ENCODE results near the gene RABGEF1. TPM values are rescaled to one million over a fixed set of nuclear protein-coding genes. Genes with fewer than 3 reads are reported as not detected.

The RABGEF1 gene
- total and polyA plus RNA-seq, 9 of the 15 experiments (the other 6 are each of a cell fraction or from before 2014, with no cell fraction given): 7.0 to 29.3 (median 20.5) TPM

GRCh38 chr7:66844552-66845378 lies 104.2 kb downstream of the RABGEF1 start (continued):
- TF ChIP-seq PHF20 (IDR thresholded peaks at IDR 0.05; ENCODE audit: partially characterized antibody) (peak; percentile 99), ZNF830 (CRISPR knock-in tag; IDR thresholded peaks at IDR 0.05) (no peak), HBP1 (CRISPR knock-in tag; IDR thresholded peaks at IDR 0.05) (0 out of 2 replicates have a peak, but pooled peaks have one; percentile 5), ZNF561 (CRISPR knock-in tag; conservative IDR thresholded peaks at IDR 0.05) (0 out of 2 replicates have a peak, but pooled peaks have one; percentile 34), ZNF140 (CRISPR knock-in tag; IDR thresholded peaks at IDR 0.05) (no peak), MAX (CRISPR knock-in tag; IDR thresholded peaks at IDR 0.05) (peak; percentile 65), ZBTB33 (CRISPR knock-in tag; IDR thresholded peaks at IDR 0.05) (no peak), ZBTB2 (IDR thresholded peaks at IDR 0.05) (peak; percentile 99), ZNF280B (CRISPR knock-in tag; IDR thresholded peaks at IDR 0.05) (no peak), CEBPG (CRISPR knock-in tag; IDR thresholded peaks at IDR 0.05) (peak; percentile 88), CEBPG (tag; conservative IDR thresholded peaks at IDR 0.05 in 1 of 2, IDR thresholded peaks at IDR 0.05 in 1 of 2) (peak; percentile 77 to 80), JUN (IDR thresholded peaks at IDR 0.05; ENCODE audit: borderline replicate concordance, low read depth, low read length) (peak; percentile 77; the same call in 1 of the 2 replicates), JUN (CRISPR knock-in tag; IDR thresholded peaks at IDR 0.05; ENCODE audit: borderline replicate concordance) (no peak; the same call in 1 of the 2 replicates), ZNF57 (CRISPR knock-in tag; IDR thresholded peaks at IDR 0.05) (no peak), ZNF436 (CRISPR knock-in tag; IDR thresholded peaks at IDR 0.05) (no peak), FOXJ3 (CRISPR knock-in tag; IDR thresholded peaks at IDR 0.05) (peak; percentile 75), ZNF3 (CRISPR knock-in tag; IDR thresholded peaks at IDR 0.05) (no peak), ZFP1 (CRISPR knock-in tag; IDR thresholded peaks at IDR 0.05) (no peak), HIVEP1 (CRISPR knock-in tag; IDR thresholded peaks at IDR 0.05) (no peak), CHD1 (IDR thresholded peaks at IDR 0.05; ENCODE audit: low read length) (peak; percentile 70), ZNF707 (CRISPR knock-in tag; conservative IDR thresholded peaks at IDR 0.05) (no peak), GTF2F1 (IDR thresholded peaks at IDR 0.05; ENCODE audit: low read depth, low read length) (peak; percentile 88; the same call in 1 of the 2 replicates)
